ENCODE measurements around the gene VPS9D1.
A peak's percentile ranks its signal among the peaks of the same experiment; 100 is the strongest.
"Not testable (repeated sequence)": the region's sequence is repeated elsewhere in the genome, so short reads cannot be mapped to it uniquely, and the experiment has no call there.

VPS9D1 gene

GRCh38 chr16:89671565-89671964, 49.1 kb downstream of the VPS9D1 start:
- H3K4me3 Mint-ChIP-seq, H3K4me1 Mint-ChIP-seq, H3K27me3 Mint-ChIP-seq, ATAC-seq, H3K27ac Mint-ChIP-seq, H3K36me3 Mint-ChIP-seq, H3K9me3 Mint-ChIP-seq: not testable (repeated sequence)

GRCh38 chr16:89670496-89671431, 49.9 kb downstream of the VPS9D1 start:
- ATAC-seq, result no peak
- Mint-ChIP-seq H3K27me3 (no peaks in the 10 kb centered on the region), H3K36me3 (peaks cover 8% of the 10 kb centered on the region), H3K9me3 (peaks cover 7% of the 10 kb centered on the region), H3K27ac (no peak overlapping the region), H3K4me1 (no peaks in the 10 kb centered on the region), H3K4me3 (no peak overlapping the region)

- Mint-ChIP-seq H3K27ac (no peak overlapping the region), H3K4me3 (no peak overlapping the region), H3K36me3 (peaks cover 8% of the 10 kb centered on the region), H3K27me3 (no peaks in the 10 kb centered on the region), H3K4me1 (no peaks in the 10 kb centered on the region), H3K9me3 (peaks cover 7% of the 10 kb centered on the region)
- ATAC-seq, result no peak
Observed at GRCh38 chr16:89669755-89670154, 50.9 kb downstream of the VPS9D1 start.

GRCh38 chr16:89668790-89669158, 51.9 kb downstream of the VPS9D1 start:
- Mint-ChIP-seq H3K27ac (no peak overlapping the region), H3K4me3 (no peak overlapping the region), H3K9me3 (peaks cover 7% of the 10 kb centered on the region), H3K4me1 (no peaks in the 10 kb centered on the region), H3K36me3 (peaks cover 14% of the 10 kb centered on the region), H3K27me3 (no peaks in the 10 kb centered on the region)
- no peak for ATAC-seq

GRCh38 chr16:89667633-89668032, 53.1 kb downstream of the VPS9D1 start:
- peaks cover 25% of the 10 kb centered on the region for H3K36me3 Mint-ChIP-seq
- no peak overlapping the region for H3K4me3 Mint-ChIP-seq
- H3K4me1 Mint-ChIP-seq, result no peaks in the 10 kb centered on the region
- no peak for ATAC-seq
- no peaks in the 10 kb centered on the region for H3K27me3 Mint-ChIP-seq
- peaks cover 7% of the 10 kb centered on the region for H3K9me3 Mint-ChIP-seq
- no peak overlapping the region for H3K27ac Mint-ChIP-seq

- not testable (repeated sequence) for H3K4me1 Mint-ChIP-seq, H3K9me3 Mint-ChIP-seq, H3K27ac Mint-ChIP-seq, H3K27me3 Mint-ChIP-seq, ATAC-seq, H3K4me3 Mint-ChIP-seq
- H3K36me3 Mint-ChIP-seq, result peaks cover 32% of the 10 kb centered on the region
Observed at GRCh38 chr16:89667000-89667399, 53.7 kb downstream of the VPS9D1 start.

- ATAC-seq, H3K27me3 Mint-ChIP-seq, H3K9me3 Mint-ChIP-seq, H3K4me3 Mint-ChIP-seq, H3K27ac Mint-ChIP-seq, H3K4me1 Mint-ChIP-seq: not testable (repeated sequence)
- H3K36me3 Mint-ChIP-seq, result peaks cover 52% of the 10 kb centered on the region
Observed at GRCh38 chr16:89664238-89664637, 56.5 kb downstream of the VPS9D1 start.

GRCh38 chr16:89661215-89661614, 59.5 kb downstream of the VPS9D1 start:
- Mint-ChIP-seq H3K4me3 (no peak overlapping the region), H3K4me1 (peaks cover 19% of the 10 kb centered on the region), H3K27me3 (no peaks in the 10 kb centered on the region), H3K36me3 (peaks cover 46% of the 10 kb centered on the region), H3K9me3 (peaks cover under 1% of the 10 kb centered on the region), H3K27ac (no peak overlapping the region)
- ATAC-seq, result no peak

GRCh38 chr16:89660146-89660545, 60.6 kb downstream of the VPS9D1 start:
- no peak for ATAC-seq
- no peak overlapping the region for H3K4me3 Mint-ChIP-seq
- no peak overlapping the region for H3K27ac Mint-ChIP-seq
- peaks cover 44% of the 10 kb centered on the region for H3K36me3 Mint-ChIP-seq
- no peaks in the 10 kb centered on the region for H3K27me3 Mint-ChIP-seq
- H3K4me1 Mint-ChIP-seq, result peaks cover 30% of the 10 kb centered on the region
- H3K9me3 Mint-ChIP-seq, result no peaks in the 10 kb centered on the region

GRCh38 chr16:89658221-89658879, 62.3 kb downstream of the VPS9D1 start:
- Mint-ChIP-seq H3K4me1 (peaks cover 36% of the 10 kb centered on the region), H3K9me3 (no peaks in the 10 kb centered on the region), H3K27ac (peak overlapping the region; percentile 91), H3K27me3 (no peaks in the 10 kb centered on the region), H3K36me3 (peaks cover 34% of the 10 kb centered on the region), H3K4me3 (peak overlapping the region; percentile 94)
- ATAC-seq, result no peak

GRCh38 chr16:89657442-89658220, 63.1 kb downstream of the VPS9D1 start, which contains the start of the genes CHMP1A and SPATA33:
Gene CHMP1A (minus strand): TSS chr16:89657708. CDS start chr16:89657588, 120 bp downstream.
Gene SPATA33 (plus strand): TSS chr16:89657836. CDS start chr16:89657912, 76 bp downstream.
- H3K27me3 Mint-ChIP-seq, result no peaks in the 10 kb centered on the region
- no peaks in the 10 kb centered on the region for H3K9me3 Mint-ChIP-seq
- H3K4me1 Mint-ChIP-seq, result peaks cover 36% of the 10 kb centered on the region
- ATAC-seq, result peak; percentile 95
- H3K4me3 Mint-ChIP-seq, result peak within 1 kb of the TSS; percentile 94
- peak within 1 kb of the TSS; percentile 91 for H3K27ac Mint-ChIP-seq
- H3K36me3 Mint-ChIP-seq, result peaks cover 27% of the 10 kb centered on the region
